ENCODE measurements around the gene LHFPL2. TPM values are rescaled to one million over a fixed set of nuclear protein-coding genes. Genes with fewer than 3 reads are reported as not detected.
A peak's percentile ranks its signal among the peaks of the same experiment; 100 is the strongest.

Gene LHFPL2
- total RNA-seq, 1 donor from 2014 or later, result 113 TPM

DNA sequence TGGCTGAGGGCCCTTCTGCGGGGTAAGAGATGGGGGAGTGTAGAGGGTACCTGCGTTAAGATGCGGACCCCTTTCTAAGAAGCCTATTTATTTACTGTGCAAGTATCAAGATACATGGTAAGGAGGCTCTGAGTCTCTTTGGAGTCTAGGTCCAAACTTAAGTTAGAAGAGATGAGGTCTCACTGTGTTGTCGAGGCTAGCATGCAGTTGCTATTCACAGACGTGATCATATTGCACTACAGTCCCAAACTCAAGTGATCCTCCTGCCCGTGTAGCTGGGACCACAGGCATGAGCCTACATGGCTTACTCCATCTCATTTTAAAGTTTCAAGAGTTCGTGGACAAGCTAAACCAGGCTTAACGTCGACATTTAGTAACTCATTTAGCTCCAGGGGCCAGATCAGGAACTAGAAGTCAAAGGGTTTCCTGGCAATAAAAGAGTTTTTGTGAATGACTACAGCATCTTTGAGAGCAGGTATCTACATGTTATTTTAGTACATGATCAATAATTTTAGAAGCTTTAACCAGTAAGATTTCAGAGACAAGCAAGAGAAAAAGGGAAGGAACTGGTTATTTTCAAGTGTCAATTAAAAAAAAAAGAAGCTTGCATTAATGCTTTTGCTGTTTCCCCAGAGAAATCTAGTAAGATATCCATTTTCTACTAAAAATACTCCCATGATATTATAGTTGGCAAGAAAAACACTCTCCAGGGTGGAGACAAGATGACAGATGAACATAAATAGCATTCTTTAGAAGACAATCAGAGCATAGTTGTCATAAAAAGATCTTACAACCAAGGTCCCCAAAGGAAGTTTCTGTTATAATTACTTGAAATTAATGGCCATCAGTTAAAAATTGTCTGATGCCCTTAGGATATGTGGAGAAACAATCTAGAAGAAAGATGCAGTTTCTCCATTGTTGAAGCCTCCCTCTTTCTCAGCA lies 146.9 kb downstream of the LHFPL2 start:
- H3K4me3 Mint-ChIP-seq (ENCODE audit: unreplicated experiment), result peak overlapping the region; percentile 12
- H3K9me3 Mint-ChIP-seq (ENCODE audit: unreplicated experiment), result no peaks in the 10 kb centered on the region
- H3K27me3 Mint-ChIP-seq (ENCODE audit: unreplicated experiment), result no peaks in the 10 kb centered on the region
- peak; percentile 57 for DNase-seq (ENCODE audit: extremely low spot score, unreplicated experiment)
- TF ChIP-seq CTCF (IDR thresholded peaks at IDR 0.05), result no peak
- peaks cover 92% of the 10 kb centered on the region for H3K4me1 Mint-ChIP-seq (ENCODE audit: unreplicated experiment)
- H3K27ac Mint-ChIP-seq (ENCODE audit: unreplicated experiment), result peak overlapping the region; percentile 83
- peaks cover 17% of the 10 kb centered on the region for H3K36me3 Mint-ChIP-seq (ENCODE audit: unreplicated experiment)

DNA sequence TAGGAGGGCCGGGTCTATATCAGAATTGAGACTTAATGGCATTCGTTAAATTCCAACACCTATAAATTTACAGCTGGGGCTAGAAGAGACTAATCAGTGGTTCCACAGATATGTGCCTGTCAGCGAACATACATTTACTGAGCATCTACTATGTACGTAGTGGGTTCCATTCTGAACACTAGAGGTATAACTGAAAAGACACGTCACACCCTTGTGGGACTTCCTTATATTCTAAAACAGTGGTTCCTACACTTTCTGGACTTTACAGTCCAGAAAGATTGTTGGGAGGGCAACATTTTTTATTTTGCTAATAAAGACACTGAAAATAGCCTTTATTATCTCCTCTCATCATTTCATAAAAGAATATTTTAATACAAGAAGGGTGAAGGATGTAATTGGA lies 147.7 kb downstream of the LHFPL2 start:
- Mint-ChIP-seq H3K27me3 (ENCODE audit: unreplicated experiment) (no peaks in the 10 kb centered on the region), H3K4me1 (ENCODE audit: unreplicated experiment) (peaks cover 96% of the 10 kb centered on the region), H3K36me3 (ENCODE audit: unreplicated experiment) (peaks cover 17% of the 10 kb centered on the region), H3K9me3 (ENCODE audit: unreplicated experiment) (no peaks in the 10 kb centered on the region), H3K27ac (ENCODE audit: unreplicated experiment) (peak overlapping the region; percentile 83), H3K4me3 (ENCODE audit: unreplicated experiment) (no peak overlapping the region)
- TF ChIP-seq CTCF (IDR thresholded peaks at IDR 0.05), result no peak
- DNase-seq (ENCODE audit: extremely low spot score, unreplicated experiment), result no peak

DNA sequence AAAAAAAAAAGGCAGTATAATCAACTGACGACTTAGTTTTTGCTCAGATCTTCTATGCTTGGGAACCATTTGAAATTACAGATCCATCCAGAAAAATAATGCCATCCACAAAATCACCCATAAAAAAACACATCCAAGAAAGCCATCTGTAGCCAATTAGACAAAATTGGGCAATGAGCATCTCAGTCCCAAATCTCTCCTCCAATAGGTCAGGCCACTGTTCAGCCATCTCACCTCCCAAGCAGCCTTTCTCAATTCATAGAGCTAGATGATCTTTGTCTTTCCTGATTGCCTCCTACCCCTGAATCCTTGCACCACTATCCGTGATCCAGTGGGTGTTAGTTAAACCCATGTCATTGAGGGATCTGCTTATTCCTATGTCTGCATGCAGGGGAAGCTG lies 148.5 kb downstream of the LHFPL2 start:
- Mint-ChIP-seq H3K27ac (ENCODE audit: unreplicated experiment) (no peak overlapping the region), H3K4me3 (ENCODE audit: unreplicated experiment) (no peak overlapping the region), H3K27me3 (ENCODE audit: unreplicated experiment) (no peaks in the 10 kb centered on the region), H3K9me3 (ENCODE audit: unreplicated experiment) (no peaks in the 10 kb centered on the region), H3K4me1 (ENCODE audit: unreplicated experiment) (peaks cover 96% of the 10 kb centered on the region), H3K36me3 (ENCODE audit: unreplicated experiment) (peaks cover 17% of the 10 kb centered on the region)
- TF ChIP-seq CTCF (IDR thresholded peaks at IDR 0.05), result no peak
- no peak for DNase-seq (ENCODE audit: extremely low spot score, unreplicated experiment)

DNA sequence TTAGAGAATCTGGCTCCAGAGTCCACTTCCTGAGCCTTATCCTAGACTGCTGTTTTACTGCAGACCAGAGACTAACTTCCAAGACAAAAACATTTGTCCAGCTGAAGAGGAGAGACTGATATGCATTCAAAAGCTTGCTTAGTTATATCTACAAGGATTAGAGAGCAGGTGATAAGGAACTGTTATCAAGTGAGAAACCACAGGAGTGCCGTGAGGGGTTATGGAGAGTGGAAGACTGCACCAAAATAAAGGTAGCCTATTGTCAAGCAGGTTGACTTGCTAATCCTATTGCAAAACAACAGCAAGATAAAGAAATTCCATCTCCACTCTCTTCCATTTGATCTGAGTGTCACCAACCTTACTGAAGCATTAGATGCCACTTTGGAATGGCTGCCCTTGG lies 149.1 kb downstream of the LHFPL2 start:
- no peak for DNase-seq (ENCODE audit: extremely low spot score, unreplicated experiment)
- Mint-ChIP-seq H3K4me3 (ENCODE audit: unreplicated experiment) (no peak overlapping the region), H3K27me3 (ENCODE audit: unreplicated experiment) (no peaks in the 10 kb centered on the region), H3K9me3 (ENCODE audit: unreplicated experiment) (no peaks in the 10 kb centered on the region), H3K4me1 (ENCODE audit: unreplicated experiment) (peaks cover 93% of the 10 kb centered on the region), H3K36me3 (ENCODE audit: unreplicated experiment) (peaks cover 19% of the 10 kb centered on the region), H3K27ac (ENCODE audit: unreplicated experiment) (no peak overlapping the region)
- no peak for TF ChIP-seq CTCF (IDR thresholded peaks at IDR 0.05)
